Stomach (tissue), 4 donors: ENCODE measurements around the gene FBXO3.

Experiments used
- POLR2A ChIP-seq, 4 donors: fragments of 450-650 bp; IDR thresholded peaks; one replicate each; pipeline ENCODE4 v1.6.1; 2016; ENCODE audit warnings: antibody characterized with exemption in 4 of 4, control low read depth in 2 of 4, mild to moderate bottlenecking in 1 of 4, moderate library complexity in 1 of 4
- TF ChIP-seq, protein P1 (sequence below), 7 experiments: fragments of 450-650 bp in 4 of 7; fragments of 200-600 bp in 3 of 7; sonication (generic) in 3 of 7; IDR thresholded peaks; one replicate each; pipeline ENCODE4 v1.5.1; 2016 to 2019; ENCODE audit warnings: antibody characterized with exemption in 7 of 7, control low read depth in 2 of 7, mild to moderate bottlenecking in 1 of 7

DNA sequence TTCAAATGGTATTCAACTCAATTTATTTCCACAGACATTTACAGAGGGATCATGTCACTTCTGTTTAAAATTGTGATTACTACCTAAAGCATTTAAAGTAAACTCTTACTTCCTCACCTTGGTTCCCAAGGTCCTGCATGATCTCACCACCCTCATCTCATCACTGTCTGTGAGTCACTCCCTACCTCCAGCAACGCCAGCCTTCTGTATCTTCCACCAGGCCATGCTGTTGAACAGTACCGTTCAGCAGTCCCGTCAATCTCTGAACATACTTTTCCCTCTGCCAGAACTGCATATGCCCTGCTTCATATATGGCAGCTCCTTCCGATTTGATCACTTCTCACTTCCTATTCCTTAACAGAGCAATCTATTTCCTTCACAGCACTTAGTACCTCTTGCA, 2.0 kb downstream of the FBXO3 start:
- TF ChIP-seq, protein P1, sequence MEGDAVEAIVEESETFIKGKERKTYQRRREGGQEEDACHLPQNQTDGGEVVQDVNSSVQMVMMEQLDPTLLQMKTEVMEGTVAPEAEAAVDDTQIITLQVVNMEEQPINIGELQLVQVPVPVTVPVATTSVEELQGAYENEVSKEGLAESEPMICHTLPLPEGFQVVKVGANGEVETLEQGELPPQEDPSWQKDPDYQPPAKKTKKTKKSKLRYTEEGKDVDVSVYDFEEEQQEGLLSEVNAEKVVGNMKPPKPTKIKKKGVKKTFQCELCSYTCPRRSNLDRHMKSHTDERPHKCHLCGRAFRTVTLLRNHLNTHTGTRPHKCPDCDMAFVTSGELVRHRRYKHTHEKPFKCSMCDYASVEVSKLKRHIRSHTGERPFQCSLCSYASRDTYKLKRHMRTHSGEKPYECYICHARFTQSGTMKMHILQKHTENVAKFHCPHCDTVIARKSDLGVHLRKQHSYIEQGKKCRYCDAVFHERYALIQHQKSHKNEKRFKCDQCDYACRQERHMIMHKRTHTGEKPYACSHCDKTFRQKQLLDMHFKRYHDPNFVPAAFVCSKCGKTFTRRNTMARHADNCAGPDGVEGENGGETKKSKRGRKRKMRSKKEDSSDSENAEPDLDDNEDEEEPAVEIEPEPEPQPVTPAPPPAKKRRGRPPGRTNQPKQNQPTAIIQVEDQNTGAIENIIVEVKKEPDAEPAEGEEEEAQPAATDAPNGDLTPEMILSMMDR (IDR thresholded peaks at IDR 0.05): no peak
- TF ChIP-seq POLR2A (IDR thresholded peaks at IDR 0.05): no peak
